Naive B cell (primary cell): ENCODE data around the gene RGS6. TPM values are rescaled to one million over a fixed set of nuclear protein-coding genes. Genes with fewer than 3 reads are reported as not detected.

ENCODE experiments used
- ATAC-seq, 2 donors: fragments of 150-1000 bp; cut with Tn5 transposase; 2 replicates each; pipeline ENCODE4 v1.10.0; 2021; ENCODE audit warnings: low read depth in 2 of 2, mild to moderate bottlenecking in 2 of 2, moderate library complexity in 2 of 2
- DNase-seq: peaks from one replicate; pipeline ENCODE4 v3.0.0; 2022
- H3K27ac Mint-ChIP-seq, 6 donors: one replicate each; pipeline ENCODE4 v1.8.0; 2020 to 2022; ENCODE audit warnings: mild to moderate bottlenecking in 6 of 6, mixed read lengths in 6 of 6, moderate library complexity in 5 of 6, inconsistent platforms in 2 of 6
- H3K27me3 Mint-ChIP-seq, 3 donors: one replicate each; pipeline ENCODE4 v1.8.0; 2021 to 2022; ENCODE audit warnings: mixed read lengths in 3 of 3, mild to moderate bottlenecking in 1 of 3
- H3K36me3 Mint-ChIP-seq, 2 donors: one replicate each; pipeline ENCODE4 v1.8.0; 2020 to 2022; ENCODE audit warnings: mixed read lengths in 2 of 2, inconsistent platforms in 1 of 2, mild to moderate bottlenecking in 1 of 2
- H3K4me1 Mint-ChIP-seq, 3 donors: one replicate each; pipeline ENCODE4 v1.8.0; 2020 to 2022; ENCODE audit warnings: mixed read lengths in 3 of 3, inconsistent platforms in 1 of 3, mild to moderate bottlenecking in 1 of 3, moderate library complexity in 1 of 3
- H3K4me3 Mint-ChIP-seq, 8 donors: one replicate each; pipeline ENCODE4 v1.8.0; 2020 to 2022; ENCODE audit warnings: mild to moderate bottlenecking in 8 of 8, mixed read lengths in 8 of 8, moderate library complexity in 8 of 8, inconsistent platforms in 2 of 8
- H3K9me3 Mint-ChIP-seq, 7 donors: one replicate each; pipeline ENCODE4 v1.8.0; 2020 to 2022; ENCODE audit warnings: mixed read lengths in 7 of 7, mild to moderate bottlenecking in 5 of 7, inconsistent platforms in 2 of 7, moderate library complexity in 1 of 7
- polyA plus RNA-seq, 6 donors: library from polyadenylated mRNA; unstranded; fragments of 300-500 nt; fragmentation: Illumina TruSeq; gene quantifications; one replicate each; pipeline ENCODE4 v1.2.3, GENCODE V29; 2021; ENCODE audit warnings: low read depth in 6 of 6

RGS6 gene
- polyA plus RNA-seq, 6 donors from 2014 or later = 0.06 to 0.28 (median 0.20) TPM; not detected in 2

GRCh38 chr14:72236629-72237028 lies 304.4 kb downstream of the RGS6 start:
- DNase-seq (no peak), ATAC-seq (no peak)
- Mint-ChIP-seq H3K27ac (no peak overlapping the region), H3K4me3 (no peak overlapping the region), H3K4me1 (peaks cover 17 to 31% (median 27%) of the 10 kb centered on the region in 3 donors), H3K36me3 (peaks cover 0 to 3% of the 10 kb centered on the region in 2 donors), H3K9me3 (peaks cover 0 to 2% (median 0%) of the 10 kb centered on the region in 7 donors), H3K27me3 (peaks cover 13 to 21% (median 20%) of the 10 kb centered on the region in 3 donors)

GRCh38 chr14:72237722-72238666 lies 305.8 kb downstream of the RGS6 start:
- H3K4me3 Mint-ChIP-seq = peak overlapping the region in 6 of 8 donors; percentile 32 to 86 (median 54)

GRCh38 chr14:72243309-72244293 lies 311.4 kb downstream of the RGS6 start:
- no peak overlapping the region for H3K4me3 Mint-ChIP-seq
- H3K27me3 Mint-ChIP-seq = peaks cover 22 to 42% (median 25%) of the 10 kb centered on the region in 3 donors
- H3K4me1 Mint-ChIP-seq = peaks cover 6 to 16% (median 13%) of the 10 kb centered on the region in 3 donors
- no peak overlapping the region for H3K27ac Mint-ChIP-seq
- DNase-seq (no peak), ATAC-seq (no peak)
- peaks cover 14 to 20% of the 10 kb centered on the region in 2 donors for H3K36me3 Mint-ChIP-seq
- peaks cover 4 to 25% (median 11%) of the 10 kb centered on the region in 7 donors for H3K9me3 Mint-ChIP-seq

More at GRCh38 chr14:72237722-72238666, 305.8 kb downstream of the RGS6 start:
- Mint-ChIP-seq H3K4me1 (peaks cover 17 to 31% (median 27%) of the 10 kb centered on the region in 3 donors), H3K27ac (peak overlapping the region; percentile 62 to 97 (median 84)), H3K9me3 (peaks cover 0 to 2% (median 0%) of the 10 kb centered on the region in 7 donors), H3K36me3 (no peaks in the 10 kb centered on the region), H3K27me3 (peaks cover 0 to 16% (median 8%) of the 10 kb centered on the region in 3 donors)
- ATAC-seq (peak; percentile 87 to 90), DNase-seq (peak; percentile 0)

GRCh38 chr14:72247896-72248465 lies 315.8 kb downstream of the RGS6 start:
- no peaks in the 10 kb centered on the region for H3K4me1 Mint-ChIP-seq
- H3K36me3 Mint-ChIP-seq = peaks cover 14 to 20% of the 10 kb centered on the region in 2 donors
- ATAC-seq = no peak
- H3K27ac Mint-ChIP-seq = no peak overlapping the region
- peaks cover 4 to 33% (median 16%) of the 10 kb centered on the region in 7 donors for H3K9me3 Mint-ChIP-seq
- H3K27me3 Mint-ChIP-seq = peaks cover 31 to 63% (median 34%) of the 10 kb centered on the region in 3 donors
- DNase-seq = no peak
- no peak overlapping the region for H3K4me3 Mint-ChIP-seq

- H3K9me3 Mint-ChIP-seq = peaks cover 0 to 18% (median 5%) of the 10 kb centered on the region in 7 donors
- ATAC-seq (no peak), DNase-seq (no peak)
- H3K27me3 Mint-ChIP-seq = peaks cover 14 to 32% (median 22%) of the 10 kb centered on the region in 3 donors
- H3K4me3 Mint-ChIP-seq = no peak overlapping the region
- no peaks in the 10 kb centered on the region for H3K4me1 Mint-ChIP-seq
- H3K27ac Mint-ChIP-seq = no peak overlapping the region
- no peaks in the 10 kb centered on the region for H3K36me3 Mint-ChIP-seq
Observed at GRCh38 chr14:72253503-72253902, 321.3 kb downstream of the RGS6 start.

GRCh38 chr14:72254202-72254936 lies 322.1 kb downstream of the RGS6 start:
- H3K27ac Mint-ChIP-seq = no peak overlapping the region
- H3K4me3 Mint-ChIP-seq = no peak overlapping the region
- H3K4me1 Mint-ChIP-seq = no peaks in the 10 kb centered on the region
- H3K27me3 Mint-ChIP-seq = peaks cover 8 to 30% (median 15%) of the 10 kb centered on the region in 3 donors
- ATAC-seq (no peak), DNase-seq (no peak)
- H3K9me3 Mint-ChIP-seq = peaks cover 0 to 12% (median 7%) of the 10 kb centered on the region in 7 donors
- H3K36me3 Mint-ChIP-seq = no peaks in the 10 kb centered on the region

GRCh38 chr14:72254937-72255472 lies 322.8 kb downstream of the RGS6 start:
- Mint-ChIP-seq H3K4me3 (no peak overlapping the region), H3K27ac (no peak overlapping the region), H3K4me1 (no peaks in the 10 kb centered on the region), H3K9me3 (peaks cover 0 to 11% (median 5%) of the 10 kb centered on the region in 7 donors), H3K36me3 (no peaks in the 10 kb centered on the region), H3K27me3 (peaks cover 8 to 31% (median 16%) of the 10 kb centered on the region in 3 donors)
- no peak for ATAC-seq
- DNase-seq = no peak

- DNase-seq = no peak
- Mint-ChIP-seq H3K4me1 (no peaks in the 10 kb centered on the region), H3K4me3 (no peak overlapping the region), H3K27me3 (peaks cover 18 to 41% (median 27%) of the 10 kb centered on the region in 3 donors), H3K9me3 (peaks cover 0 to 17% (median 6%) of the 10 kb centered on the region in 7 donors), H3K36me3 (no peaks in the 10 kb centered on the region), H3K27ac (peak overlapping the region in 1 of 6 donors; percentile 23)
- no peak for ATAC-seq
Observed at GRCh38 chr14:72256055-72256454, 323.8 kb downstream of the RGS6 start.

GRCh38 chr14:72261068-72261467 lies 328.8 kb downstream of the RGS6 start:
- DNase-seq (no peak), ATAC-seq (no peak)
- Mint-ChIP-seq H3K9me3 (peaks cover 0 to 20% (median 6%) of the 10 kb centered on the region in 7 donors), H3K27ac (no peak overlapping the region), H3K4me3 (no peak overlapping the region), H3K4me1 (no peaks in the 10 kb centered on the region), H3K36me3 (no peaks in the 10 kb centered on the region), H3K27me3 (peaks cover 20 to 42% (median 30%) of the 10 kb centered on the region in 3 donors)

- no peak for ATAC-seq
- Mint-ChIP-seq H3K4me1 (no peaks in the 10 kb centered on the region), H3K27ac (no peak overlapping the region), H3K9me3 (peaks cover 0 to 20% (median 4%) of the 10 kb centered on the region in 7 donors), H3K27me3 (peaks cover 21 to 50% (median 36%) of the 10 kb centered on the region in 3 donors), H3K36me3 (no peaks in the 10 kb centered on the region), H3K4me3 (no peak overlapping the region)
- DNase-seq = no peak
Observed at GRCh38 chr14:72262771-72263170, 330.5 kb downstream of the RGS6 start.

- H3K9me3 Mint-ChIP-seq = peaks cover 0 to 15% (median 4%) of the 10 kb centered on the region in 7 donors
- ATAC-seq (no peak), DNase-seq (no peak)
- H3K27me3 Mint-ChIP-seq = peaks cover 34 to 58% (median 47%) of the 10 kb centered on the region in 3 donors
- no peak overlapping the region for H3K27ac Mint-ChIP-seq
- H3K36me3 Mint-ChIP-seq = no peaks in the 10 kb centered on the region
- no peaks in the 10 kb centered on the region for H3K4me1 Mint-ChIP-seq
- H3K4me3 Mint-ChIP-seq = no peak overlapping the region
Observed at GRCh38 chr14:72264716-72265115, 332.5 kb downstream of the RGS6 start.
